HG02763 (cell line): ENCODE measurements around the gene GOLGA6C.
A peak's percentile ranks its signal among the peaks of the same experiment; 100 is the strongest.
"Not testable (repeated sequence)": the region's sequence is repeated elsewhere in the genome, so short reads cannot be mapped to it uniquely, and the experiment has no call there.

Source experiments
- ATAC-seq: cut with Tn5 transposase; IDR thresholded peaks from one replicate; pipeline ENCODE4 v1.9.1; 2021; ENCODE audit warnings: mild to moderate bottlenecking, moderate library complexity; ENCODE audit not compliant: unreplicated experiment

Gene GOLGA6C

DNA sequence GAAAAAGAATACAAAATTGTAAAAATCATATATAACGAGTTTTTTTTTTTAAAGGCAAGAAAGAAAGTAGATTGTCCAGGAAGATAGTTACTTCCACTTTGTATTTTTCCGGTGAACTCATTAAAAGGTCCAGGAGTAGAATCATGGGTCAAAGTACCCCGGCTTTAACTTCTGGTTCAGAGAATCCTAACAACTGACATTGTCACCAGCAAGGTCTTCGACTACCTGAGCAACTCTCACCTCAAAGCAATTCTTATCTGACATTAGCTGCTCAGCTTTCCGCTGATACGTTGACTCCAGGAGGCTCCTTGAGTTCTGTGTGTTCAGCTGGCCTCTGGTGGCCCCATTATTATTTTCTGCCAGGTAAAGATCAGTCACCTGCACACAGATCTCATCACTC, 9.1 kb upstream of the GOLGA6C start:
- ATAC-seq, result not testable (repeated sequence)

DNA sequence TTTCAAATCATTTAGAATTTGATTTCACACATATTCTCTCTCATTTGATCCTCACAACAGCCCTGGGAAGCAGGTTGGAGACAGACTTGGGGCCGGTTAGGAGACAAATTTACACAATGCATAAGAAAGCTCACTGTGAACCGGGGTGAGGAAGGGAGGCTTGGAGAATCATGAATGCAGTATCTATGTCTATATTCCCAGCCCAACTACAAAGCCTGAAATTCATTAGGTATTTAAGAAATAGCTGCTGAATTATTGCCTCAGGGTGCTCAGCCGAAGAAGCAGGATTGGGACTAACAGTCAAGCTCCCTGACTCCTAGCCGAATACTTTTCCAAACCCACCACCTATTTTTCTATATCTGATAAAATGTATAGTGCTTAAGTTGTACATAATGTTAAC, 8.4 kb upstream of the GOLGA6C start:
- ATAC-seq, result no peak

DNA sequence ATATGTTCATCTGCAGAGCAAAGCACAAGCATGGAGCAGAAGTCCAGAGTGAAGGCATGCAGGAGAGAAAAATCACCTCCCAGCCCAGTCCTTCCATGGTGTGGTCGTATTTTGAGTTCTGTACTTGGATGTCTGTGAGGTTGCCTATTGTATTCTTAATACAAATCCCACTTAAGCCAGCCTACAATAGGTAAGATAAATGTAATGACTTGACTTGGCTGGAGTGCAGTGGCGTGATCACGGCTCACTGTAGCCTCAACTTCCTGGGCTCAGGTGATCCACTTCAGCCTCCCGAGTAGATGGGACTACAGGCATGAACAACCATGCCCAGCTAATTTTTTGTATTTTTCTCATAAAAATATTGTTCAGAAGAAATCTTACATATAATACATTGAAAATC, 6.8 kb upstream of the GOLGA6C start:
- ATAC-seq, result not testable (repeated sequence)

- not testable (repeated sequence) for ATAC-seq
Observed at GRCh38 chr15:75252285-75252684, 5.8 kb upstream of the GOLGA6C start.

GRCh38 chr15:75258620-75259343, 648 bp downstream of the GOLGA6C start:
- ATAC-seq, result not testable (repeated sequence)

- ATAC-seq, result not testable (repeated sequence)
Observed at GRCh38 chr15:75259873-75260272, 1.7 kb downstream of the GOLGA6C start.

DNA sequence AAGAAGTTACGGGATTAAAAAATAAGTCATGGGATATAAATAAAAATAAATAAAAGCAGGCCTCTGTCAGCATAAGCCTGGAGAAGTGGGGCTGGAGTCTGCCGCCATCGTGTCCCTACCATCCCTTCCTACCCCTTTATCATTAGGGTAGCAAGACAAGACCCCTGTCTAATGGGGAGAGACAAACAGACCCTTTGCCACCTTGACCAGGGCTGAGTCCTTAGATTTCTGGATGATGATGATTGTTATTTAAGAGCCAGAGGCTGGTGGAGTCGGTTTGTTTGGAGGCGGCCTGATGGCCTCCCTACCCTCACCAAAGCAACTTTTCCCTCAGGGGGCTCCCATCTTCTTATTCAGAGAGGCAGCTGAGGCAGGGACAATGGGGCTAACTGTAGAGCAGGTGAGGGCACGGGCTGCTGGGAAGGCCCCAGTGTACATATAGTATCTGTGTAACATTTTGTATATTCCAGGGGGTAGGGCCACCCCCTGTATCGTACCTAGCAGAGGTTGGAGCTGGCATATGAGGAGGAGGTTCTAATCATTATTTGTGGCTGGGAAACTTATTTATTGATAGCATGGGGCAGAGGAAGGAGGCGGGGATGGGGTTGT, 15.7 kb downstream of the GOLGA6C start:
- not testable (repeated sequence) for ATAC-seq

- ATAC-seq, result peak; percentile 66
Observed at GRCh38 chr15:75274509-75275107, 16.5 kb downstream of the GOLGA6C start.

DNA sequence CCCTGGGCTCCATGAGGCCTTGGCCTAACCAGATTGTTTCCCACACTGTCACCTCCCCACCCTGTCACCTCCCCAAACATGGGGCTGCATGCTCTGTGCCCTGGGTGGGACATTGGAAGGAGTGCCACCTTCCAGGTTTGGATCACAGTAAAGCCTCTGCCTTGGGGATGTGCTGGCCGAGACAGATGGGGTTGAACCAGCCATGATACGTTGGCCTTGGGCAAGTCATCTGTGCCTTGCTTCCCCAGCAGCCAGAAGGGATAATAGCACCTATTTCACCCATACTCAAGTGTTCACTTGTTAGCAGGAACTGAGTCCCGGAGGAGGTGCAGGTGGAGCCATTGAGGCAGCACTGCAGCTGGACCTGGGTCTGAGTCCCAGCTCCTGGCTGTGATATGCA, 17.5 kb downstream of the GOLGA6C start:
- ATAC-seq, result not testable (repeated sequence)

- ATAC-seq, result not testable (repeated sequence)
Observed at GRCh38 chr15:75278497-75278896, 20.4 kb downstream of the GOLGA6C start.

GRCh38 chr15:75282572-75282971, 24.4 kb downstream of the GOLGA6C start, which contains the start of gene GOLGA6D:
Gene GOLGA6D (plus strand): TSS chr15:75282835. CDS start chr15:75282876, 41 bp downstream.
- not testable (repeated sequence) for ATAC-seq

DNA sequence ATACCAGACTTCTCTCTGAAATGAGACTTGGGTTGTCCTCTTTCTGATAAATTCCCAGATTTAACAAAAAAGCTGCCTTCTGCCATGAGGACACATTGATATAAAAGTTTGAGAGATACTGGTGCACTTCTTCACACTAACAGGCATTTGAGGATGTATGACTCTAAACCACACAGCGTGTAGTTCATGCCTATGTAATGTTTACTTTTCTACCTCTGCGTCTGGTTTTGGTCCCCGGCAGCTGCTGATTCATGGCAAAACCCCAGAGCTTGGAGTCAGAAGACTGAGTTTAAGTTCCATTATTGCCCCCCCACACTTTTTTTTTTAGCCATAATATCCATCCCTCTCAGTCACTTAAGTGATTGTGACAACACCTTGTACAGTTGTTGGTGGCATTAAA, 26.0 kb downstream of the GOLGA6C start:
- ATAC-seq, result not testable (repeated sequence)

DNA sequence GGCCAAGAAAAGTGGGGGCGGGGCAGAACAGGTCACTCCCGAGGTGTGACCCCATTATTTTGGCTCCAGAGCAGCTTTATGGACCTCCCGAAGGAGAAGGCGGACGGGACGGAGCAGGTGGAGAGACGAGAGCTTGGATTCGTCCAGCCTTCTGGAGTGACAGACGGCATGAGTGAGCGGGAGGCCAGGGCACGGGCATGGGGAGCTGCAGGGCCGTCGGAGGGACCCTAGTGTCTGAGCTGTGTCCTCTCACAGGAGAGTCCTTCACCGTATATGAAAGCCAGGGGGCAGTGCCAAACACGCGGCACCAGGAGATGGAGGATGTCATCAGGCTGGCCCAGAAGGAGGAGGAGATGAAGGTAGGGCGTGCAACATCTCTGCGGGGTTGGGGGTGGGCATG, 35.5 kb downstream of the GOLGA6C start:
- ATAC-seq, result not testable (repeated sequence)

DNA sequence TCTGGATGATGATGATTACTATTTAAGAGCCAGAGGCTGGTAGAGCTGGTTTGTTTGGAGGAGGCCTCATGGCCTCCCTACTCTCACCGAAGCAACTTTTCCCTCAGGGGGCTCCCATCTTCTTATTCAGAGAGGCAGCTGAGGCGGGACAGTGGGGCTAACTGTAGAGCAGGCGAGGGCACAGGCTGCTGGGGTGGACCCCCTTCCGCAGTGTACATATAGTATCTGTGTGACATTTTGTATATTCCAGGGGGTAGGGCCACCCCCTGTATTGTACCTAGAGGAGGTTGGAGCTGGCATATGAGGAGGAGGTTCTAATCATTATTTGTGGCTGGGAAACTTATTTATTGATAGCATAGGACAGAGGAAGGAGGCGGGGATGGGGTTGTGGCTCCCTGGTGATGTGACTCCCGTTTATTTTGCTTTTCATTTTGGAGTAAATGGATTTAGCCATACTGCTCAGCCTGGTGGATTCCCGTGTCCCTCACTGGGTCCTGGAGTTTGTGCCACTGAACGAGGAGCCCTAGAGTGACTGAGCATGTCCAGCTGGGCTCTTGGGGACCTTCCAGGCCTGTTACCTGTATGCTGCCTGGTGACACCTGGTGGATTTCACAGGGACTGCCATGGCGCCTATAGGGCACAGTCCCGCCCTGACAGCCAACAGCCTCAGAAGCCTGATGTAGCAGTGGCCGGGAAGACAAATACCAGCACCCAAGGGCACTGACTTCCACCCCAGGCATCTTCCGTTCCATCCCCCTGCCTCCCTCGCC, 40.6 kb downstream of the GOLGA6C start:
- ATAC-seq, result not testable (repeated sequence)

GRCh38 chr15:75299311-75299688, 41.2 kb downstream of the GOLGA6C start:
- ATAC-seq, result not testable (repeated sequence)

GRCh38 chr15:75300026-75300425, 41.9 kb downstream of the GOLGA6C start:
- not testable (repeated sequence) for ATAC-seq

DNA sequence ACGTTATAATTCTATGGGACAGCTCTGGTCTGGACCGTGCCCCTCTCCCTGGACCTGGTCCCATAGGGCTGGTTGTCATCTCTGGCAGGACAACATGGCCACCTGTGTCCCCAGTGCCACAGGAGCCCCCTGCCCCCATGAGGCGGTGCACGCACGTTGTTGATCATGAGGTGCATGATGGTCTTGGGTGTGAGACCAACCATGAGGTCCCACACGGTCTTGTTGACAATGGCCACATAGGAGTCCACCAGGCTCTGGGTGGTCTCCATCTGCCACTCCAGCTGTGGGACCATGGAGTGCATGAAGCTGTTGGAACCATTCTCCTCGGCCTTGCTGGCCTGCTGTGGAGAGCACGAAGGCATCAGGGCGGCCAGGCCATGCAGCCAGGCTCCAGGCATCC, 44.2 kb downstream of the GOLGA6C start:
- no peak for ATAC-seq

DNA sequence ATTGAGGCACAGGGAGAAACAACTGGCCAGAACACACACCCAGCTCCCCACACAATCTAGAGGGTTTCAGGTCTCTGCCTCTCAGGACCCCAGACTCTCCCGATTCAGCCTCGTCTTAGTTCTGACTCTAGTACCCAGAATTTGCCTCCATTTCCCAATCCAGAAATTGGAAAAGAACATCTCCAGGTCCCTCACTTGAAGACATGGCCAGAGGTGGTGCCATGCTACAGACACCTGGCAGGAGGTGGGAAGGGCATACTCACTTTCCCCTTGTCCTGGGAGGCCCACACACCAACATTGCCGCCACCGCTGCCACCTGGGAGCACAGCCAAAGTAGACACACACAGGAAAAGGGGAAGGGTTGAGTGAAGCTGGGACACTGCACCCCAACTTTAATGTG, 44.6 kb downstream of the GOLGA6C start:
- not testable (repeated sequence) for ATAC-seq

DNA sequence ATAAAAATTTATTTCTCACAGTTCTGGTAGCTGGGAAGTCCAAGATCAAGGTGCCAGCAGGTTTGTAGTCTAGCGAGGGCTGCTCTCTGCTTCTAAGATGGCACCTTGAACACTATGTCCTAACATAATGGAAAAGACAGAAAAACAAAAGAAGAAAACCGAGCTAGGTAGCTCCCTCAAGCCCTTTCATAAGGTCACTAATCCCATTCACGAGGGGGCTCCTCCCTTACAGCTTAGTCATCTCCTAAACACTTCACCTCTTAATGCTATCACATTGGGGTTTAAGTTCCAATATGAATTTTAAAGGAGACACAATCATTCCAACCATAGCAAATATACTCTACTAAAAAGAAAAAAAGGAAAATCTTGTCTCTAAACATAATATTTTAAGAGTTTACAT, 48.1 kb downstream of the GOLGA6C start:
- no peak for ATAC-seq

GRCh38 chr15:75307778-75308390, 49.8 kb downstream of the GOLGA6C start:
- ATAC-seq, result no peak

DNA sequence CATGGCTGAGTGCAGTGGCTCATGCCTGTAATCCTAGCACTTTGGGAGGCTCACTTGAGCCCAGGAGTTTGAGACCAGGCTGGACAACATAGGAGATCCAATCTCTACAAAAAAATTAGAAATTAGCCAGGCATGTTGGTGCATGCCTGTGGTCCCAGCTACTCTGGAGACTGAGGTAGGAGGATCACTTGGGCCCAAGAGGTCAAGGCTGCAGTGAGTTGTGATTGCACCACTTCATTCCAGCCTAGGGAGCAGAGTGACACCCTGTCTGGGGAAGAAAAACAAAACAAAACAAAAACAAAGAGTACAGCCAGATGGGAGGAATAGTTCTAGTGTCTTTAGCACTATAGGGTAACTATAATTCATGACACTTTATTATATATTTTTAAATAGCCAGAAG, 51.6 kb downstream of the GOLGA6C start:
- no peak for ATAC-seq
